Skeletal muscle tissue (tissue), 4 donors: Measurements from ENCODE around the gene DSCAML1. TPM values are rescaled to one million over a fixed set of nuclear protein-coding genes. Genes with fewer than 3 reads are reported as not detected.

ENCODE experiments used
- H3K27ac ChIP-seq: one replicate; pipeline ENCODE4 v1.7.0; 2013; ENCODE audit warnings: mild to moderate bottlenecking, low read depth, low read length, inconsistent platforms
- H3K27me3 ChIP-seq, 3 donors: one replicate each; pipeline ENCODE4 v1.7.0; 2013; ENCODE audit warnings: low read length in 3 of 3; ENCODE audit not compliant: control insufficient read depth in 3 of 3, insufficient read depth in 3 of 3
- H3K36me3 ChIP-seq, 3 donors: one replicate each; pipeline ENCODE4 v1.7.0; 2013; ENCODE audit warnings: low read length in 3 of 3; ENCODE audit not compliant: control insufficient read depth in 3 of 3, insufficient read depth in 3 of 3
- H3K4me1 ChIP-seq, 3 donors: one replicate each; pipeline ENCODE4 v1.7.0; 2013; ENCODE audit warnings: low read length in 3 of 3, mild to moderate bottlenecking in 3 of 3; ENCODE audit not compliant: control insufficient read depth in 3 of 3, insufficient read depth in 3 of 3
- H3K4me3 ChIP-seq, 3 donors: one replicate each; pipeline ENCODE4 v1.7.0; 2013; ENCODE audit warnings: low read length in 3 of 3
- H3K9ac ChIP-seq, 3 donors: one replicate each; pipeline ENCODE4 v1.7.0; 2013; ENCODE audit warnings: low read length in 3 of 3, mild to moderate bottlenecking in 3 of 3, moderate library complexity in 2 of 3, low read depth in 1 of 3
- H3K9me3 ChIP-seq, 3 donors: one replicate each; pipeline ENCODE4 v1.7.0; 2013; ENCODE audit warnings: low read length in 3 of 3; ENCODE audit not compliant: control insufficient read depth in 3 of 3
- total RNA-seq: library from RNA; depleted of rRNA; stranded (reverse); fragments of >200 nt; gene quantifications from one replicate; pipeline ENCODE4 v1.2.3, GENCODE V29; 2014
- donor health status: Osteomylitis.

The DSCAML1 gene
- total RNA-seq, 1 donor from 2014 or later, result 0.52 TPM

DNA sequence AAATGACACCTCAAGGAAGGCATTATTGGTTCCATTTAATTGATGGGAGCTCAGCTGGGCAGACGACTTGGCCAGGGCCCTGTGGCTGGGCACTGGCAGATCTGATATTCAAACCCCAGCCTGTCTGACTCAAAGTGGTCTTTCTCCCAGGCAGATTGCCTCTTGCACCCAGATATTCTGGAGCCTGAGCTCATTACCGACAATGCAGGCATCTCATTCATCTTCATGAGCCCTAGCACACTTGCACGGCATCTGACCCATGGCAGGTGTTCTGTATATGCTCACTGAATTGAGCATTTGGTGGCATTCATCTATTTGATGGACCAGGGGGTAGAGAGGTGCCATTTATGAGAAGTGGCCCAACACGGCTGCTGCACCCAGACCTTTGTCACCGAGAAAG lies 193.1 kb downstream of the DSCAML1 start:
- Histone ChIP-seq H3K4me3 (no peak overlapping the region), H3K27ac (no peak overlapping the region), H3K36me3 (no peaks in the 10 kb centered on the region), H3K9ac (no peak overlapping the region), H3K4me1 (no peaks in the 10 kb centered on the region), H3K27me3 (peaks cover 12 to 30% (median 29%) of the 10 kb centered on the region in 3 donors), H3K9me3 (no peaks in the 10 kb centered on the region)

DNA sequence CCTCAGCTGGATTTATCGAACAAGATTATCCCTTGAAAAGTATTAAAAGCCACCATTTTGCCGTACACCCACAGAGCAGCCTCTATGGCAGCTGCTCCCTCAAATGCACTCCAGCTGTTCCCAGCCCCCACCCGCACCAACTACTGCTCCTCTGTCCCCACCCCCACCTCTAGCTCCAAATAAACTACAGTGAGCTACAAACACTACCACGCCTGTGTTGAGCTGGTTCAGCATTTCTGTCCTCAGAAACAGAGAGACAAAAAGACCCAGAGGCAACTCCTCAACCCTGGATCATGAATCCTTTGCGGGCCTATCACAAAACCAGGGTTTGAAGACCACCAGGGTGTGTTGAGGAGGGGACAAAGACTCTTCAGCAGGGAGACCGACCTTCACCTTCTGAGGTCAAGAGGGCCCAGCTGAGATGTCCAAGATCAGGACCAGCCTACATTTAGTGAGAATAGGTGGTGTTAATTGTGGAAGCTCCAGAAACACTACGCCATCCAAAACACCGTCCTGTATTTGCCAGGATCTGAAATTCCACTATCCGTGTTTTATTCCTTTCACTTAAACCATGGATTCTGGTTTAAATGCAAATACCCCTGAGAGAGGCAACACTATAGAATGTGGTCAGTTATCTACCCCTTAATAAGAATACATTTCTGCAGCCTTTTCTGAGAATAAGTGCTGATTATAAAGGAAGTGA lies 195.9 kb downstream of the DSCAML1 start:
- Histone ChIP-seq H3K9ac (no peak overlapping the region), H3K4me1 (no peaks in the 10 kb centered on the region), H3K9me3 (no peaks in the 10 kb centered on the region), H3K27ac (no peak overlapping the region), H3K4me3 (no peak overlapping the region), H3K36me3 (no peaks in the 10 kb centered on the region), H3K27me3 (peaks cover 12 to 30% (median 23%) of the 10 kb centered on the region in 3 donors)

DNA sequence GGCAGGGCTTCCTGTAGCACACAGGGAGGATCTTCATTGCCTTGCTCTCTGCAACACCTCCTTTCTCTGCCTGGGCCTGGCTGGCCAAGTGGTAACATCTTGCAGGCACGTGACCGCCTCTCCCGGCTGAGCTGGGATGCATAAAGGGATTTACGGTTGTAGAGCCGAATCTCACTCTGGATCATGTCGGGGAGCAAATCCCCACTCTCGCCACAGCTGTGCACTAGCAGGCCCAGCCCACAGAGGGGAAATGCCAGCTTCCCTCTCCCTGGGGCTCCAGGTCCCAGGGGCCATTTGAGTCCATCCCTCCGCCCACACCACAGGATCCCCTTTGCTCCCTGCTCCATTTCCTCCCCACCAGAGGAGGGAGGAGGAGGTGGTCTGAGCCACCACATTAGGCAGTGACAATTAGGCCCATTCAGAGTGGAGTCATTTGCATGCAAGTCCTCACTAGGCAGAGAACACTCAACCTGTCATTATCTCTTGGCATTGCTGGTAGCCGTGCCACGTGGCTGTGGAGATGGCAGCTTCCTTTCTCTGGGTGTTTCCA lies 196.7 kb downstream of the DSCAML1 start:
- Histone ChIP-seq H3K27me3 (peaks cover 8 to 24% (median 16%) of the 10 kb centered on the region in 3 donors), H3K4me3 (no peak overlapping the region), H3K9ac (no peak overlapping the region), H3K4me1 (no peaks in the 10 kb centered on the region), H3K27ac (no peak overlapping the region), H3K36me3 (no peaks in the 10 kb centered on the region), H3K9me3 (no peaks in the 10 kb centered on the region)

DNA sequence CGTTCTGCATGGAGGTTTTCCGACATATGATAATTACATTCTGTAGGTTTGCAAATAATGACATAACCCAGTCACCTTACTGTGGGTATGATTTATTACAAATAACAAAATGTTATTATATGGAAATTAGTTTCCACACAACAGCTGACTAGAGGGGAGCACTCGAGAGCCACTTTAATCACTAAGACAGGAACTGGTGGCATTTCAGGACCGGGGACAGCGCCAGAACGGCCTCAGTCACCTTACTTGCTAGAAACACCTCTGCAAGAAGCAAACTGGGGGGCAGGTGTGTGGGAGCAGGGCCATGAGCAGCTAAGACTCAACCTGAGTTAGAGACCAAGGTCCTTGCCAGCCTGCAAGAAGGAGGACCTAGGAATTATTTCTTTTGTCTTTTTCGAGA lies 199.9 kb downstream of the DSCAML1 start:
- Histone ChIP-seq H3K27ac (no peak overlapping the region), H3K27me3 (peaks cover 7 to 28% (median 16%) of the 10 kb centered on the region in 3 donors), H3K9me3 (no peaks in the 10 kb centered on the region), H3K9ac (no peak overlapping the region), H3K36me3 (no peaks in the 10 kb centered on the region), H3K4me1 (no peaks in the 10 kb centered on the region), H3K4me3 (no peak overlapping the region)

DNA sequence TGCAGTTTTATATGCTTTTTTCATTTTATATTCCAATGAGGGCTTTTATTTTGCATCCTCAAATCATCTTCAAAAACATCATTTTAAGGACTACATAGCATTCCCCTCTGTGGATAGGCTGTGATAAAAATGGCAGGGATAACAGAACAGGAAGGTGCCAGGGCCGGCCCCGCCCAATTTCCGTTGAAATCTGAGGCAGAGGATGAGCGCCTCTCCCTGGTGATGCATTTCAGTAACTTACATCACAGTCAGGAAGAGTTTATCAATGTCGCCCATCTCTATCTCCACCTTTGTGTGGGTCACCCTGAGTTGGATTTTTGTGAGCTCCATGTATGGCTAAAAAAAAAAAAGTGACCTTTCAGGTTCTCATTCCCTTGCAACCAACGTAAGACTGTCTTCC lies 201.6 kb downstream of the DSCAML1 start:
- Histone ChIP-seq H3K9ac (no peak overlapping the region), H3K27ac (no peak overlapping the region), H3K9me3 (no peaks in the 10 kb centered on the region), H3K4me1 (no peaks in the 10 kb centered on the region), H3K36me3 (no peaks in the 10 kb centered on the region), H3K27me3 (peaks cover 6 to 34% (median 16%) of the 10 kb centered on the region in 3 donors), H3K4me3 (no peak overlapping the region)

DNA sequence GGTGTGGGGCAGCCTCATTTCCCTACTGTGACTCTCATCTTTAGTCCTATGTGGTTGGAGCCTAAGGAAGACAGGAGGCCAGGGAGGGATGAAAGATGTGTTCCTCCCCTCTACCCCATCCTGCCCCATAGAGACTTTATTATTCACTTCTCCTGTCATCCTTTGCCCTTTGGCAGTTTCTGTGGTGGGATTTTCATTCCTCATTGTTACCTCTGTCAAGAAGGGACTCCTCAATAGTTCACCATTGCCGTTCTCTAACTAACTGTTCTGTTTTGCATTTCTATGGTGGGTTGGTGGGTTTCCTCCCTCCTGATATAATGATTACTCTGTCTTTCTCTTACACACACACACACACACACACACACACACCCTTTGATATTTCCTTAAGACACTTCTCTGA lies 202.3 kb downstream of the DSCAML1 start:
- Histone ChIP-seq H3K9me3 (no peaks in the 10 kb centered on the region), H3K4me1 (no peaks in the 10 kb centered on the region), H3K4me3 (no peak overlapping the region), H3K27me3 (peaks cover 0 to 28% (median 12%) of the 10 kb centered on the region in 3 donors), H3K36me3 (no peaks in the 10 kb centered on the region), H3K27ac (no peak overlapping the region), H3K9ac (no peak overlapping the region)

DNA sequence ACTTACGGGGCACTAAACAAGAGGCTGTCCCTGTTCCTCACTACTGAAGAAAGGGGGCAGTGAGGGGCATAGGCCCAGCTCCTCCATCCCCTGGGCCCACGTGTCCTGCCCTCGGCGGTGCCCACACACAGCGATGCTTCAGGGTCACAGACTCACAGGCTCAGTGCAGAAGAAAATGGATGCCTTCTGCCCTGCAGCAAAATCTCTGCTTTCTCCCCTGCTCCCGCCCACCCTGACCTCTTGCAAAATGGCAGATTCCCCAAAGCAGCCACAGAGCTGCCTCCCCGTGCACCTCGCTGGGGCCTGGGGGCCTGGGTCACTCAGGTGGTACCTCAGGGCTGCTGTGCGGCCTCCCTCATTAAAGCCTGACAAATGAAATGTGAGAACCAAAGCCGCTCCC lies 204.0 kb downstream of the DSCAML1 start:
- H3K4me3 ChIP-seq, result no peak overlapping the region
- H3K27me3 ChIP-seq, result peaks cover 0 to 24% (median 23%) of the 10 kb centered on the region in 3 donors
- H3K9me3 ChIP-seq, result no peaks in the 10 kb centered on the region
- H3K9ac ChIP-seq, result no peak overlapping the region
- no peaks in the 10 kb centered on the region for H3K36me3 ChIP-seq
- H3K27ac ChIP-seq, result no peak overlapping the region
- no peaks in the 10 kb centered on the region for H3K4me1 ChIP-seq

DNA sequence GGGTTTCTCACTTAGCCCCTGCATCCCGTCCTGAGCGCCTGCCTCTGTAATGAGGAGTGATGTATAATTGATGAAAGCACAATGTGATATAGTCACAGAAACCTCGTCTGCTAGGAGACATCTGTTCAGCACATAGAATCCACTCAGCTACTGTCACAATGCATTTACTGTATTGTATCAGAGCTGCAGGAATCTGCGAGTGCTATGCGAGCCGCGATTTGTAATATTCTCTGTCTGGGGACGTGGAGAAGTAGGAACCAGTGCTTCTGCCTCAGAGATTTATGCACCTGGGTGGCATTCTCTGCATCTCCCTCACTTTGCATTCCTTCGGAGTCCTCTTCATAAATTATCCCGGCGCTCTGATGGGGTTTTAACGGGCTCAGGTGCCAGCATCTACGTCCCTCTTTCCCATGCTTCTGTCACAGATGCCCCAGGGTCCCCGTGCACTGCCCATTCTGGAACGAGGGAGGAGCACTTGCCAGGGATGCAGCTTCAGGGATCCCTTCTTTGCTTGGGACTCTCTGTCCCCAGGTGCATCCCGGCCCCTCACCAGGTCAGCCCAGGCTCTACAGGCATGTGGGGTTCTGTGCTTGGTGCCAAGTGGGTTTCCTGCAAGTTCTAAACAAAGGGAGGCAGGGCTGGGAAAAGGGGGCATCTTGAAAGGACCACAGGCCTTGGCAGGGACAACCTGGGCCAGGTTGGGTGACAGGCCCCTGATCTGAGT lies 205.5 kb downstream of the DSCAML1 start:
- H3K4me1 ChIP-seq, result no peaks in the 10 kb centered on the region
- no peaks in the 10 kb centered on the region for H3K36me3 ChIP-seq
- H3K9ac ChIP-seq, result no peak overlapping the region
- no peak overlapping the region for H3K4me3 ChIP-seq
- no peaks in the 10 kb centered on the region for H3K9me3 ChIP-seq
- no peak overlapping the region for H3K27ac ChIP-seq
- peaks cover 0 to 38% (median 35%) of the 10 kb centered on the region in 3 donors for H3K27me3 ChIP-seq

DNA sequence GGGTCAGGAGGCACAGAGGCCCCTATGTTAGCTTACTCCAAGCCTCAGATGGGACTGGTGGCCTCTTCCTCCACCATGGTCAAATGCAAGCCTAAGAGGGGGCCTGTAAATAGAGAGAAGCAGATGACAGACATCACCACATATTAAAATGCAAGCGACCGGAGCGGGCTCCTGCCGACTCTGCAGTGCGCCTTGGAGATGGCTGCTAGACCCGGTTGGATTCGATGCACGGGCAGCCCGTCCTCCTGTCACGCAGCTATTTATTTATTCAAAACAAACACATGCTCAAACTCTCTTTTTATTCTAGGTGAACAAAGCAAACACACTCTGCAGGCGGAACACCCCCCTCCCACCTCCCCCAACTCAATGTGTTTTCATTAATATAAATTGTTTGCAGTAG lies 208.0 kb downstream of the DSCAML1 start:
- H3K36me3 ChIP-seq, result no peaks in the 10 kb centered on the region
- H3K9ac ChIP-seq, result no peak overlapping the region
- H3K9me3 ChIP-seq, result no peaks in the 10 kb centered on the region
- H3K4me1 ChIP-seq, result peaks cover 0 to 2% (median 0%) of the 10 kb centered on the region in 3 donors
- peaks cover 0 to 35% (median 35%) of the 10 kb centered on the region in 3 donors for H3K27me3 ChIP-seq
- H3K27ac ChIP-seq, result no peak overlapping the region
- H3K4me3 ChIP-seq, result no peak overlapping the region
